HG02970 (cell line): ENCODE data around the gene ANKS1B.

ENCODE experiments used
- ATAC-seq: cut with Tn5 transposase; IDR thresholded peaks from one replicate; pipeline ENCODE4 v1.9.1; 2021; ENCODE audit warnings: mild to moderate bottlenecking, moderate library complexity, moderate number of reproducible peaks; ENCODE audit not compliant: unreplicated experiment, low FRiP score

Gene ANKS1B

DNA sequence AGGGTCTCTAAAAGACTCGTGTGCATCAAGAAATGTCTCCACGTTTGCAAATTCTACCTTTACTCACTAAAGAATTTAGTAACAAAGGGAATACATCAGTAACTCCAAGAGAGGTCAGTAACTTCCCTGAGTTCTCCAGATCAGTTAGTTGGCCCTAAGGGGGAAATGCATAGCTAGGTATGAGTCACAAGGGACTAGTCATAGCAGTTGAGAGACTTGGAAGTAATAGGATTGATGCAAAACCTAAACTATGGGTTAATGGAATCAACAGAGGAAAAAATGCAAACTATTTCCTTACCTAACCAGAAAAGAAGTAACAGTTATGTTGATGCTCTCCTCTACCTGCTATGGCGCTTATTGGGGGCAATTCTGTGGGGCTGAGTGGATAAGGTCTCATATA is 486.0 kb downstream of the ANKS1B start:
- no peak for ATAC-seq

DNA sequence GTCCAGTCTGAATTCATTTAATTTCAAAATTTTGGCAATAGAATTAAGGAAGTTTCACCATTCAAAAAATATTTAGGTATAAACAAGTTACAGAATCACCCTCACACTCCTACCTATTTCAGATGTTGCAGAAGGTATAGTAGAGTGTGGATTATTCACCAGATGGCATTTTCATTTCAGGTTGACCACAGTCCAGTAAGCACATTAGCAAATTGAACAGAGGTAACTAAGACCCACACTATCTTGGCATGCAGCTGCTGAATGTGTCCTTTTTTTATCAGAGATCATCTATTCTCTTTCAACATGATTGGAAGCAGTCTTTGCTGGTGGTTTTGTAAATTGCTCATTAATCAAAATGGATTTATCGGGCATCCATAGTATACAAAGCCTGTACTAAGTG is 488.9 kb downstream of the ANKS1B start:
- no peak for ATAC-seq

DNA sequence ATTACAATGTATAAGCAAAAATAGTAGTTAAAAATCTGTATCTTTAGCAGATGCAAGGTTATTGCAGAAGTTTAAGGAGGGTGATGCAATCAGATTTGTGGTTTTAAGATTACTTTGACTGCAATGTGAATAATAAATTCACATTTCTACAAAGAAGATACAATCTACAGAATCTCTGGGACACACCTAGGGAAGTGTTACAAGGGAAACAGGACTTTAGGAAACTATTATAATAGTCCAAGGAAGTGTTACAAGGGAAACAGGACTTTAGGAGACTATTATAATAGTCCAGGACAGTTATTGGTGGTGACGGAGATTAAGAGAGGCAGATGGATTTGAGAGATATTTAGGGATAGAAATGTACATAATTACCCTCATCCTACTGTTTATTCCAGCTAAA is 491.5 kb downstream of the ANKS1B start:
- no peak for ATAC-seq

DNA sequence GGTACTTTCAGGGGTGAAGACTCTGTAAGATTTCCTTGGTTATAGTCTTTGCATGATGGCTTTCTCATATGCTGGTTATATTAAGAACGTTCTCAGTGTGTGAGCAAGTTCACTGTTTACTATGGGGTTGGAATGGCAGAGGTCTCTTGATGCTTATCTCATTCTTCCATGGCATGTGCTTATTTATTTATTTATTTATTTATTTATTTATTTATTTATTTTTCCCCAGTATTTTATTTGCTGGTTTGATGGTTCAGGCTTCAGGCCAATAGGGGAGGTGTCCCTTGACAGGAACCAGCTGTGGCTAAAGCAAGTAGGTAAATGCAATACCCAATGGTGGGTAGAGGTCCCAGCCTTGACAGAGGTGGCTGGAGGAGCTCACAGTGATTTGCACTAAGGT is 498.5 kb downstream of the ANKS1B start:
- ATAC-seq: no peak

DNA sequence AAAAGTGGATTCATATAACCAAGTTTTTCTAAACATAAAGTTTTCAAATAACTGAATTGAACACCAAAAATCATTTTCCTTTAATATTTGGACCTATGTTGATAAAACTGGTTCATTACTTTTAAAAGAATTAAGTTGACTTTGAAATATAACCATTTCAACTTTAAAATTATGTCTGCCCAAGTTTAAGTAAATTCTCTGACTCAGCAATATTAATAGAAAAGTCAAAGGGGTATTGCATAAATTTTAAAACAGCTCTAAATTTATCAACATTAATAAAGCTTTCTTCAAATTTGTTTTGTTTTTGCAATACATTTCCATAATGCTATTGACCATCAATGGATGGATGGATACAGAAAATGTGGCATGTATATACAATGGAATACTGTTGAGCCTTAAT is 505.6 kb downstream of the ANKS1B start:
- ATAC-seq: no peak

DNA sequence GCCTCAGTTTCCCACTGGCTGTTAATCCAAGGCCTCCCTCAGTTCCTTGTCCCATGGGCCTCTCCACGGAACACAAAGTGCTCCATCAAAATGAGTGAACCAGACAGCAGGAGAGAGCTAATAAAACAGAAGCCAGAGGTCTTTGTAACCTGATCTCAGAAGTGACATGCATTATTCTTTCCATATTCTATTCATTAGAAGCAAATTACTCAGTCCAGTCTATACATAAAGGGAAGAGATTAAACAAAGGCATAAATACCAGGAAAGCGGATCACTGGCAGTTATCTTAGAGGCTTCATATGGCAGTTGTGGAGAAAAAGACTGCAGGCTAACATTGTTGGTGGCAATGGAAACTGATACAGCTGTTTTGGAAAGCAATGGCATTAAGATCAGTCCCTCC is 507.8 kb downstream of the ANKS1B start:
- no peak for ATAC-seq

DNA sequence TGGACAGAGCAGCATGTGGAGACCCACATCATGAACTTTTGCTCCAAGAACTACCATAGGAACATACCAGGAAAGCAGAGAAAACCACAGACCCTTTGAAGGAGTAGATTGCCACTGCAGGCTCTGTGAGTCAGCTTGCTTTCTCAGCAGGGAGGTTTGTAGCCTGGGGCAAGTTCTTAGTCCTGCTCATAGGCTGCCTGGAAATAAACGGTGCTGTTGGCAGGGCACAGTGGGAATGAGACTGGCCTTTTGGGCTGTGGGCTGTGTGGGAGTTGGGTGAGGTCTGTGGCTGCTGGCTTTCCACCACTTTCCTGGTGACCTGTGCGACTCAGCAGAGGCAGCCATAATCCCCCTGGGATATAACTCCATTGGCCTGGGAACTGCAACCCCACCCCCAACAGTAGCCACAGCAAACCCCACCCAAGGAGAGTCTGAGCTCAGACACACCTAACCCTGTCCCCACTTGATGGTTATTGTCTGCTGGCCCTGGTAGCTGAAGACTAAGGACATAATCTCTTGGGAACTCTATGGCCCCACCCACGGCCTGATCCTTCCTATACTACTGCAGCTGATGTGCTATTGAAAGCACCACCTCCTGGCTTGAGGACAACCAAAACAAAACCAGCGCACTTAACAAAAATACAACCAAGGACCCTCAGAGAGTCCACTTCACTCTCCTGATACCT is 529.2 kb downstream of the ANKS1B start:
- no peak for ATAC-seq

DNA sequence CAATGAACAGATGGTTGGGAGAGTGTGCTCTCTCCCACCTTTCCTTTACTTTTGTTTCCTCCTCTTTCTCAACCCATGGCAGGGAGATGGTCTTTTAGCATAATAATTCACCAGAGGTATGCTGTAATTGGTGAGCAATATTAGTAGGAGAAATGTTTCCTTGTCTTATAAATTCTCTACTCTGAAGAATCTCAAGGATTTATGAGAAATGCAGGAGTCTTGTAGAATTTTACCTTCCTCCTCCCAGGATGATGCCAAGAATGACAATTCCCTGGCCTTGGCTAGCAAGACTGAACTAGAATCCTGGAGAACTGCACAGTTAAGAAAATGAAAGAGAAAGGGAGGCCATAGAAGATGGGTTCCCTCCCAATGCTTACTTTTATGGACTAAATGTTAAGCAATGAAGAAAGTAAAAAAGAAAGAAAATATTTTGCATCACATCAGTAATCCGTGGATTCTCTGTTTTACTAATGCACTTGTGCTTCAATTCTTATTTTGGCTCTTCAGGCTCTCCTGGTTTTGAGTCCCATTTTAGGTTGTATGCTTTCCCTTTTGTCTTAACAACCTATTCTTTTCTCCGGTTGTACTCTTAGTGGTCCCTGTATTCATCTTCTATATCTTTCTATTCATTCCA is 530.1 kb downstream of the ANKS1B start:
- no peak for ATAC-seq

DNA sequence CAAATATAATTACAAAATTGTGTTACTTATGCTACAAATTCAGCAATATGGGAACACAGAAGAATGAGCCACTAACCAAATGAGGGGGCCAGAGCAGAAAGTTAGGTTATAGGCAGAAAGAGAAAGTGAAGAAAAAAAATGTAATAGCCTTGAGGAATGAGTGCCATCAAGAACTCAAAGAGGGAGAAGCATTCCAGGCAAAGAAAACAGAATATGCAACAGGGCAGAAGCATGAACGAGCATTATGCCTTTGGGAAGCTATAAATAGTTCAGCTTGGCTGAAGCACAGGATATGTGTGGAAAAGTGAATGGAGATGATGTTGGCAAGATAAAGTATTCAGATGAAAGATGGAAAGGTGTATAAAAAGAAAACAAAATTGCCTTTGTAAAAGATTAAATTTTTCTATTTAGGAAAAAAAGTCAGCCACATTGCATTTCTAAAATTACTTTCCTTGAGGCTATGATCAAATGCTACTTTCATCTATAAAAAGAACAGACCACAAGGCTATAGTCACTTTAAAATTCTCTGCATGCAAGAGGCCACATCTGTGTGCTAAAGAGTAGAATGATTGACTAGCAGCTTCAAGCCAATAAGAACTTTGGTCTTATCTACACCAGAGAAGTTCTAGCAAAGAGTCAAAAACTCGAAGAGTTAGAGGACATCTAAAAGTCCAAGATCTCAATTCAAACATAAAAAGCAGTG is 530.7 kb downstream of the ANKS1B start:
- ATAC-seq: no peak

DNA sequence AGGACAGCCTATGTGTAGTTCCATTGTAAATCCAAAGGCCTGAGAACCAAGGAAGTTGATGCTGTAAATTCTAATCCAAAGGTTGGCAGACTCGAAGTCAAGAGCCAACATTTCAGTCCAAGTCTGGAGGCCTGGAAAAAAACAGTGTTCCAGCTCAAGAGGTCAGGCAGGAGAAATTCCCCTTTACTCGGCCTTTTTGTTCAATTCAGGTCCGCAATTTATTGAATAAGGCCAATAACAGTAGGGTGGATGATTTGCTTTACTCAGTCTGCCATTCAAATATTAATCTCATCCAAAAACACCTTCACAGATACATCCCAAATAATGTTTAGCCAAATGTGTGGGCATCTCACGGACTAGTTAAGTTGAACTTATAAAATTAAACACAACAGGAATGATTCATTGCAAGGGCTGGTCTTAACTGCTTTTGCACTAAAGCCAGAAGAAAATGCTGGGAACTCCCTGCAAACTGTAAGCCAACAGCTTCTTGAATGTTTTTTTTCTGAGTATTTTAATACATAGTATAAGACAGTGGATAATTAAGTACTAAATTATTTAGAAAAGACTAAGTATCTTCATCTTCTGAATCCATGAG is 534.6 kb downstream of the ANKS1B start:
- no peak for ATAC-seq

DNA sequence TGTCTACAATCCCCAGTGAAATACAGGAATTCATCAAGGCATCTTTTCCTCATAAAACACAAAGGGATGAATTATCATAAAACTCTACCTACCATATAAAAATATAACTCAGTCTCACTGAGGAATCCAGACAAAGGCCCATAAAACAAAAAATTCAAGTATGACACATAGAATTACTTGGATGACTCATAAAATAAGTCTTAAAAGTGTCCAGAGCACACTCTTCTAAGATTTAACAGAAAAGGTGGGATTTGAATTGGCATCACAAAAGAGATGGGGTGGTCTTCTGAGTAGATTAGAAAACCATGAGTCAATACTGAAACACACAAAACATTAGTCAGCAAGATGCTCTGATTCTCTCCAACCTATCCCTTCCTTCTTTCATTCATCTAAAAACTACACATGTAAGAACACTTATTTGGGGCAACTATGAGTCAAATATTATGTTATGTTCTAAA is 539.8 kb downstream of the ANKS1B start:
- peak; percentile 64 for ATAC-seq

DNA sequence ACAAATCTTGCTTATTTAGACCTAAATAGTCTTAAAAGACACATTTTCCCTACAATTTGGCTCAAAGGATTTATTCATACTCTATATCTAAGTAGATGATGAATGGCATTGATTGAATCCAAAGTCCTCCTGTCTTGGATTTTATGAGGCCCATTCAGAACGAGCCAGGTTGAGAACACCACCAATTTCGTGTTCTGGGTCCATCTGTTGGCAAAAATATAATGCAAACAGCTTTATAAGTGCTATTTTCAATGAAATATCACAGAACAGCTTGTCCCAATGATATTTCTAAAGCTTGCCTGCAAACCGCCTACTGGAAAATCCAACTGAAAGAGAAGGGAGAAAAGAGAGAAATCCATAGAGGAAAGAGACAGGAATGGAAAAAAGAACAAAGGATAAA is 542.0 kb downstream of the ANKS1B start:
- ATAC-seq: no peak

DNA sequence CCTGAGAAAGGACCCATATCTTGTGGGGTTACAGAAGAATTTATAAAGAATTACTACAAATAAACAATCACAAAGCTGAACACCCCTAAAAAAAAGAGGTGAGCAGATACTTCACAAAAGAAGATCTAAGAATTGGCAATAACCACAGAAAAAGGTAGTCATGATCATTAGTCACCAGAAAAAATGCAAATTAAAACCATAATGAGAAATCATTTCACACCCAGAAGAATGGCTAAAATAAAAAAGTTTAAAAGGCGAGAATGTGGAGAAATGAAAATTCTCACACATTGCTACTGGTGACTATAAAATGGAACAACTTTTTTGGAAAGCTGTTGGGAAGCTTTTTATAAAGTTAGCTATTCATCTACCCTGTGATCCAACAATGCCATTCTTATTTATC is 545.3 kb downstream of the ANKS1B start:
- no peak for ATAC-seq

DNA sequence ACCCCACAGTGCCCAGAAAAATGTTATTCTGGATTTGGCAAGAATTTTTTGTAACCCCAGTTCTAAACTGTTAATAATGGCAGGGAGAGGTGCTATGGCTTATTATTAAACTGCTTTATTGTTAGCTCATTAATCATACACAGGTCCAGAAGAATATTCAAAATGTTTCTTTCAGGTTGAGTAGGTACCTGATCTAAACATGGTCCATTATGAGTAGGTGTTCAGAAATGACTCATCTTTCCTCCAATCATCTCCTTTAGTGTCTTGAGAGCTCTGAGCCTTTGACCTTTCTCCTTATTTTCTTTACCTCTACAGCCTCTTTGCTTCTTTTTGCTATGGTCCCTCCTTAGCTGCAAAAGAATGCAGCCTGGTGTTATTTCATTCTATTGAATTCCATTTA is 548.2 kb downstream of the ANKS1B start:
- peak; percentile 100 for ATAC-seq

DNA sequence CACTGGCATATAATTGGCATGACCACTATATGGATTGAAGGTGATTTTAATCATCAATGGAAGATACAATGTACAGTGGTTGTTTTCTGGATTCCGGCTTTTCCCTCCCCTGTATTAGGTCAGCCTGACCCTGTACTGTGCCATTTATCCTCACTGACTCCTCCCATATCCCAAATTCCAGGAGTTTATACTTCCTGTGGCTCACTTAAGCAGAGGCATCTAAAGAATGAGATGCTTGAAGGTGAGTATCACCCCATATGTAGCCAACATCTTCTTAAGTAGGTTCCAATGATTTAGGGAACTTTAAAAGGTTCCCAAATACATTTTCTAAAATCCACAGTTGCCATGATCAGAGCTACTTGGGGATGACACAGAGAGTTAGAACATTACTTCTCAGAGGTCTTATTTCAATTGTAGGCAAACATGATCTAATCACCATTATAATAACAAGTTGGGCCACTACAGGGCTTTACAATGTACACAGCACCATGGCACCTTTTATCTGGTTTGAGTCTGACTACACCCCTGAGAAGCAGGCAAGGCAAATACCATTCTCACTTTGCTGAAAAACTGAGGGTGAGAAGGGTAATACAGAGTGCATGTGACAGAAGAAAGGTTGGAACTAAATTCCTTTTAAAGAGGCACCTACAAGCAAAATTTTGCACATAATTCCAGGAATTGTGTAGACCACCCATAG is 549.5 kb downstream of the ANKS1B start:
- ATAC-seq: no peak

DNA sequence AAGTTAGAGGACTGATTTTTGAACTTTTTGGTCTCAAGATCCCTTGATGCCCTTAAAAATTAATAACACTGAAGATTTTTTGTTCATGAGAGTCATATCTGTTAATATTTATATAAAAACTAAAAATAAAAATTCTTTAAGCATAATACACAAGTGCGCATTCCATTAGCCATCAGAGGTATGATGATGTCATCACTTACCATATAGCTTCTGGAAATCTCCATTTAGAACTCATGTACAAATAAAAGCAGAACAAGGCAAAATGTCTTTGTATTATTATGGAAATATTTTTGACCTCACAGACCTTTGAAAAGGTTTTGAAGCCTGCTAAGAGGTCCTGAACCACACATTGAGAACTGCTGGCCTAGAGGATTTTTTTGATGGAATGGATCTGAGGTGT is 551.6 kb downstream of the ANKS1B start:
- no peak for ATAC-seq

DNA sequence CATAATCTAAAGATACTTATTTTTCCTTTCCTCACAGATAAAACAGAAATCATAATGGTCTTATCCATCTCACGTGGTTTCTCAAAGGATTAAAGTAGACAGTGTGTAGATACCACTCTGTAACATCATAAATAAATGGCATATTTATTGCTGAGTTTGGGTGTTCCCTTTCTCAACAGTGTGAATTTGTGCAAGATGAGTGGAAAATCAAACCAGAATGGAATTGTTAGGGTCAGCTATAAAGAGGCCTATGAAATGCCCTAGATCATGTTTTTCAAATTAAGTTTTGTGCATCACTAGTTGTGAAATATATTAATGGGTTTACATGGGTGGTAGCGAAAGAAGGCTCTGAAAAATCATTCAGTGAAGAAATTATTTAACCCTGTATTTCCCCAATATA is 553.5 kb downstream of the ANKS1B start:
- no peak for ATAC-seq

DNA sequence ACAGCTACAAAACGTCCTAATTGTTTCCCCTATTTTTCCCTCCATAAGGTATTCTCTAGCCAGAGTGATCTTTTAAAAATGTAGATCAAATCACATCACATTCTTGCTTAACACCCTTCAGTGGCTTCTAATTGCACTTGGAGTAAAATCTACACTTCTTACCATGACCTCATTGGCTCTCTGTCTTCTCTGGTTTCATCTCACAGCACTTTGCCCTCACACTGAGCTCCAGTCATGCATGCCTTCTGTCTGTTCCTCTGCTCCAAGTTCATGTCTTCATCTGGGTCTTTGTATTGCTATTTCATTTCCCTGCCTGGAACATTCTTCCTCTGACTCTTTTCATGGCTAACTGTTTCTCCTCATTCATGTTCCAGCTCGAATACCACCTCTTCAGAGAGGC is 557.6 kb downstream of the ANKS1B start:
- peak; percentile 65 for ATAC-seq

DNA sequence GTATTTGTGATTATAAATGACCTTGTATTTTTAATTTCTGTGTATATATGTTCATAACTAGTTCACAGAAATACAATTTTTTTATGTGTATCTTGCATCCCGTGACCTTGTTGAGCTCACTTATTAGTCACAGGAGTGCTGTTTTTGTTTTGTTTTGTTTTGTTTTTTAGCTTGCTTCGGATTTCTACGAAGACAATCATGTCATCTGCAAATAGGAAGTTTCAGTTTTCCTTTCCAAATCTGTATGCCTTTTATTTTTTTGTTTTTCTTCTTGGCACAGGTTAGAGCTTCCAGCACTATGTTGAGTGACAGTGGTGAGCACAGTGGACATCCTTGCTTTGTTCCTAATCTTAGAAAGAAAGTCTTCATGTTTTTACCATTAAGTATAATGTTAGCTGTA is 566.4 kb downstream of the ANKS1B start:
- no peak for ATAC-seq

DNA sequence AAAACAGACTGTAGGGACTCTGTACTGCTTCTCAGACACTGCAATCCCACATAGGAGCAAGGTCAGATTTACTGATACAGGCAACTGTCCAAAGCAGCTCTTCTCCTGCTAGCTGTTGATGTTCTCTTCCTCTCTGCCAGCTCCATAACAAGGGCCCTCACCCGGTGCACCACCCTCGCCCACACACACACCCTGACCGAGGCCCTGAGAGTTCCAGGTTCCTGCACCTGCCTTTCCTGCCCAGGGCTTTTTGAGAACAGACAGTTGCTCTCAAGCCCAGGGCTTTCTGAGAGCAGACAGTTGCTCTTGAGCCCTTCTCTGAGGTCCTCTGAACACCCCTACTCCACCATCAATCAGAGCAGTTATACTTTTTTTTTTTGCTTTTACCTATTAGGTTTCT is 571.0 kb downstream of the ANKS1B start:
- no peak for ATAC-seq

DNA sequence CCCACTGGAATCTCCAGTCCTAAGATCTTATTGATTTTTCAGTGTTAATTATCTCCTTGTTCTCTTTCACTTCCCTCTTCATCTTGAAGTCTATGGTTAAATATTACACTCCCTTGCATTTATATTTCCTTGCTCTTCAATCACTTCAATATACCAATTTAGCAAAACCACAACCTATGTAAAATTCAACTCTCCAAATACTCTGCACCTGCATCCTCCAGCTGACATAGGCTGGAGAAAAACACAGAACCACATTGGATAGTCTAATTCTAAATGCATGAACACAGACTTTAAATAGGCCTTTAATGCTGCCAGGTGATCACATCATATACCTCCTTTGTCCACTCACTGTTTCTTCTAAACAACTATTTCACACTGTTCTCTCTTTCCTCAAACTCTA is 591.0 kb downstream of the ANKS1B start:
- ATAC-seq: no peak
